HepG2 (cell line): ENCODE data around the gene KLF15. TPM values are rescaled to one million over a fixed set of nuclear protein-coding genes. Genes with fewer than 3 reads are reported as not detected.
A peak's percentile ranks its signal among the peaks of the same experiment; 100 is the strongest.

Experiments used
- ATAC-seq: fragments of 200-7000 bp; cut with Tn5 transposase; 3 replicates; pipeline ENCODE4 v1.9.1; 2020; ENCODE audit warnings: mild to moderate bottlenecking, moderate library complexity
- BruUV-seq: library from RNA; stranded (reverse); fragments of 400-500 nt; replicated peaks from 2 replicates; lab custom pipeline; 2021; lab: Mats Ljungman, UMichigan
- CTCF ChIA-PET: fragments of 300-600 bp; formaldehyde crosslinking; extraction: SDS; loops from one replicate; lab custom pipeline; 2021; ENCODE audit warnings: low total read pairs, inconsistent platforms, low intra/inter-chr PET ratio; lab: Yijun Ruan, JAX
- POLR2A ChIA-PET: fragments of 350-600 bp; sonication (Branson Sonifier 250); formaldehyde crosslinking; loops from one replicate; lab custom pipeline; 2020; ENCODE audit warnings: antibody characterized with exemption, inconsistent platforms; lab: Yijun Ruan, JAX
- DNase-seq: peaks from one replicate; pipeline ENCODE4 v3.0.0-alpha.2; 2015; ENCODE audit warnings: low spot score
- FAIRE-seq: peaks from 3 replicates; lab custom pipeline; 2011; peaks lifted over from hg19 to GRCh38; lab: Jason Lieb, UNC
- H2AFZ ChIP-seq: one replicate; pipeline ENCODE4 v1.6.1; 2011; ENCODE audit warnings: low read length, inconsistent platforms
- H3K27ac ChIP-seq: fragments of 300-600 bp; 3 replicates; pipeline ENCODE4 v1.8.0; 2011; ENCODE audit warnings: mixed run types, mild to moderate bottlenecking, mixed read lengths, low read length, inconsistent platforms; ENCODE audit not compliant: insufficient read depth; ENCODE audit errors: extremely low read length
- H3K27me3 ChIP-seq, 2 experiments: fragments of 200-600 bp in 1 of 2; 2 replicates in 1 of 2; 3 replicates in 1 of 2; pipeline versions ENCODE4 v1.6.0 to v1.8.0; 2011; ENCODE audit warnings: low read length in 2 of 2, mild to moderate bottlenecking in 2 of 2, moderate library complexity in 2 of 2, inconsistent platforms in 1 of 2; ENCODE audit not compliant: insufficient read depth in 2 of 2, control insufficient read depth in 1 of 2
- H3K36me3 ChIP-seq, 2 experiments: fragments of 200-600 bp in 1 of 2; replicated peaks in 1 of 2; 2 replicates in 1 of 2; 3 replicates in 1 of 2; pipeline versions ENCODE4 v1.5.1 to v1.8.0; 2011; ENCODE audit warnings: low read length in 2 of 2, inconsistent platforms in 1 of 2; ENCODE audit not compliant: insufficient read depth in 2 of 2, control insufficient read depth in 1 of 2
- H3K4me1 ChIP-seq: 2 replicates; pipeline ENCODE4 v1.5.1; 2012; ENCODE audit warnings: low read length, inconsistent platforms; ENCODE audit not compliant: insufficient read depth
- H3K4me2 ChIP-seq: 2 replicates; pipeline ENCODE4 v1.6.0; 2011; ENCODE audit warnings: low read depth, low read length, inconsistent platforms
- H3K4me3 ChIP-seq, 3 experiments: fragments of 200-600 bp in 1 of 3; sonication (generic), shearing (Covaris generic) in 1 of 3; replicated peaks in 1 of 3; 2 replicates each; pipeline ENCODE4 v1.5.1; 2011 to 2016; ENCODE audit warnings: low read length in 3 of 3, inconsistent platforms in 2 of 3, low read depth in 2 of 3, mild to moderate bottlenecking in 2 of 3, control low read depth in 1 of 3, mixed read lengths in 1 of 3; ENCODE audit not compliant: insufficient read depth in 1 of 3
- H3K79me2 ChIP-seq: one replicate; pipeline ENCODE4 v1.6.1; 2011; ENCODE audit warnings: low read length, inconsistent platforms; ENCODE audit not compliant: insufficient read depth
- H3K9ac ChIP-seq: 2 replicates; pipeline ENCODE4 v1.6.0; 2011; ENCODE audit warnings: mild to moderate bottlenecking, low read depth, low read length, inconsistent platforms; ENCODE audit not compliant: insufficient read depth
- H3K9me3 ChIP-seq: 2 replicates; pipeline ENCODE4 v1.5.1; 2012; ENCODE audit warnings: mild to moderate bottlenecking, low read length
- H4K20me1 ChIP-seq: 2 replicates; pipeline ENCODE4 v1.6.0; 2011; ENCODE audit warnings: inconsistent platforms, mild to moderate bottlenecking, low read length, moderate library complexity; ENCODE audit not compliant: insufficient read depth
- ETV6 ChIP-seq: sonication (generic); formaldehyde crosslinking; conservative IDR thresholded peaks from 2 replicates; pipeline ENCODE4 v1.4.0; 2020; ENCODE audit warnings: missing genetic modification reagents
- HNF4G ChIP-seq, 2 experiments: sonication (generic) in 1 of 2; formaldehyde crosslinking in 1 of 2; IDR thresholded peaks; 2 replicates each; pipeline versions ENCODE4 v1.4.0 to v1.6.1; 2011 to 2020; ENCODE audit warnings: borderline replicate concordance in 2 of 2, low read depth in 2 of 2, mild to moderate bottlenecking in 2 of 2, low read length in 1 of 2, missing genetic modification reagents in 1 of 2, moderate library complexity in 1 of 2
- LCORL ChIP-seq, 2 experiments: fragments of 450-650 bp in 1 of 2; sonication (generic) in 1 of 2; formaldehyde crosslinking in 1 of 2; IDR thresholded peaks; 2 replicates each; pipeline versions ENCODE4 v1.5.0 to v1.6.1; 2017 to 2020; ENCODE audit warnings: antibody characterized with exemption in 1 of 2, missing genetic modification reagents in 1 of 2
- MAFK ChIP-seq, 2 experiments: IDR thresholded peaks in 1 of 2; conservative IDR thresholded peaks in 1 of 2; 2 replicates each; pipeline ENCODE4 v1.6.1; 2011; ENCODE audit warnings: improper control_type of control experiment in 2 of 2, low read length in 2 of 2
- MED1 ChIP-seq: sonication (generic); formaldehyde crosslinking; IDR thresholded peaks from 2 replicates; pipeline ENCODE4 v1.4.0; 2020; ENCODE audit warnings: missing genetic modification reagents
- MXI1 ChIP-seq: IDR thresholded peaks from 3 replicates; pipeline ENCODE4 v1.6.1; 2012; ENCODE audit warnings: low read depth, low read length, inconsistent platforms, borderline replicate concordance
- NCOR1 ChIP-seq: fragments of 200-600 bp; sonication (generic); IDR thresholded peaks from 2 replicates; pipeline ENCODE4 v1.7.0; 2017; ENCODE audit warnings: antibody characterized with exemption, low read length, borderline replicate concordance
- NR2C2 ChIP-seq: sonication (generic); formaldehyde crosslinking; IDR thresholded peaks from 2 replicates; pipeline ENCODE4 v1.4.0; 2020; ENCODE audit warnings: missing genetic modification reagents, mild to moderate bottlenecking, moderate library complexity, borderline replicate concordance
- ONECUT2 ChIP-seq: sonication (generic); formaldehyde crosslinking; IDR thresholded peaks from 2 replicates; pipeline ENCODE4 v1.4.0; 2020; ENCODE audit warnings: missing genetic modification reagents
- PHF8 ChIP-seq: sonication (generic); formaldehyde crosslinking; IDR thresholded peaks from 2 replicates; pipeline ENCODE4 v1.5.0; 2020; ENCODE audit warnings: missing genetic modification reagents
- RARA ChIP-seq: IDR thresholded peaks from 2 replicates; pipeline ENCODE4 v1.6.1; 2016; ENCODE audit warnings: missing genetic modification reagents, missing compliant biosample characterization
- SRSF1 ChIP-seq: fragments of 200-400 bp; formaldehyde crosslinking; optimal IDR thresholded peaks from 2 replicates; pipeline ENCODE3; 2017; ENCODE audit warnings: mild to moderate bottlenecking, low read depth, low read length, moderate library complexity
- TBX2 ChIP-seq: sonication (generic); formaldehyde crosslinking; IDR thresholded peaks from 2 replicates; pipeline ENCODE4 v1.5.0; 2020; ENCODE audit warnings: missing genetic modification reagents, mild to moderate bottlenecking, borderline replicate concordance
- TCF7 ChIP-seq: sonication (generic); IDR thresholded peaks from 2 replicates; pipeline ENCODE4 v1.6.1; 2016; ENCODE audit warnings: antibody characterized with exemption, low read depth
- ZNF563 ChIP-seq: sonication (generic); formaldehyde crosslinking; IDR thresholded peaks from 2 replicates; pipeline ENCODE4 v1.8.0; 2022; ENCODE audit warnings: mild to moderate bottlenecking, moderate library complexity, missing genetic modification reagents
- ZNF570 ChIP-seq: sonication (generic); formaldehyde crosslinking; IDR thresholded peaks from 2 replicates; pipeline ENCODE4 v1.4.0; 2020; ENCODE audit warnings: mild to moderate bottlenecking, missing genetic modification reagents, borderline replicate concordance
- WGBS: methylation state at CpG from one replicate; pipeline ENCODE4 v1.1.6; 2017; ENCODE audit warnings: low lambda C conversion rate; 5-methylcytosine and 5-hydroxymethylcytosine counted together
- in situ Hi-C: cut with HindIII; loops from 2 replicates; pipeline ENCODE4 v1.10.0; 2017; ENCODE audit warnings: low pct_unique_long_range_greater_than_20kb; ENCODE audit not compliant: extremely low pct_ligation_motif_present
- intact Hi-C: fragments of 100-400 bp; cut with micrococcal nuclease; formaldehyde crosslinking; loops from one replicate; pipeline ENCODE4 v1.10.0; 2022; ENCODE audit not compliant: unreplicated experiment
- polyA plus RNA-seq, 8 experiments: library from polyadenylated mRNA; depleted of rRNA in 3 of 8; stranded (reverse) in 7 of 8; unstranded in 1 of 8; fragments of >200 nt; fragmentation: Illumina TruSeq in 4 of 8; extraction: Trizol in 4 of 8; gene quantifications; 2 replicates each; pipeline versions ENCODE4 v1.2.1 to v1.2.3, GENCODE V29; 2011 to 2016; ENCODE audit warnings: low read depth in 4 of 8, missing spikeins in 1 of 8, mixed read lengths in 1 of 8; ENCODE audit not compliant: insufficient read depth in 1 of 8
- total RNA-seq, 5 experiments: library from RNA; depleted of rRNA; stranded (reverse); fragments of >200 nt; fragmentation: Illumina TruSeq; extraction: Trizol; gene quantifications; 2 replicates each; pipeline ENCODE4 v1.2.3, GENCODE V29; 2016; ENCODE audit warnings: low read depth in 1 of 5
- TF ChIP-seq, protein P1 (sequence below): sonication (generic); formaldehyde crosslinking; IDR thresholded peaks from 2 replicates; pipeline ENCODE4 v1.9.0; 2022; ENCODE audit warnings: low read depth, missing genetic modification reagents
- TF ChIP-seq, protein P2 (sequence below): sonication (generic); formaldehyde crosslinking; IDR thresholded peaks from 2 replicates; pipeline ENCODE4 v1.8.0; 2022; ENCODE audit warnings: missing genetic modification reagents, mild to moderate bottlenecking, inconsistent platforms, borderline replicate concordance

KLF15 gene
- total and polyA plus RNA-seq, 2 of the 13 experiments (the other 11 are each of a cell fraction or from before 2014, with no cell fraction given), result 7.1 to 7.8 TPM

DNA sequence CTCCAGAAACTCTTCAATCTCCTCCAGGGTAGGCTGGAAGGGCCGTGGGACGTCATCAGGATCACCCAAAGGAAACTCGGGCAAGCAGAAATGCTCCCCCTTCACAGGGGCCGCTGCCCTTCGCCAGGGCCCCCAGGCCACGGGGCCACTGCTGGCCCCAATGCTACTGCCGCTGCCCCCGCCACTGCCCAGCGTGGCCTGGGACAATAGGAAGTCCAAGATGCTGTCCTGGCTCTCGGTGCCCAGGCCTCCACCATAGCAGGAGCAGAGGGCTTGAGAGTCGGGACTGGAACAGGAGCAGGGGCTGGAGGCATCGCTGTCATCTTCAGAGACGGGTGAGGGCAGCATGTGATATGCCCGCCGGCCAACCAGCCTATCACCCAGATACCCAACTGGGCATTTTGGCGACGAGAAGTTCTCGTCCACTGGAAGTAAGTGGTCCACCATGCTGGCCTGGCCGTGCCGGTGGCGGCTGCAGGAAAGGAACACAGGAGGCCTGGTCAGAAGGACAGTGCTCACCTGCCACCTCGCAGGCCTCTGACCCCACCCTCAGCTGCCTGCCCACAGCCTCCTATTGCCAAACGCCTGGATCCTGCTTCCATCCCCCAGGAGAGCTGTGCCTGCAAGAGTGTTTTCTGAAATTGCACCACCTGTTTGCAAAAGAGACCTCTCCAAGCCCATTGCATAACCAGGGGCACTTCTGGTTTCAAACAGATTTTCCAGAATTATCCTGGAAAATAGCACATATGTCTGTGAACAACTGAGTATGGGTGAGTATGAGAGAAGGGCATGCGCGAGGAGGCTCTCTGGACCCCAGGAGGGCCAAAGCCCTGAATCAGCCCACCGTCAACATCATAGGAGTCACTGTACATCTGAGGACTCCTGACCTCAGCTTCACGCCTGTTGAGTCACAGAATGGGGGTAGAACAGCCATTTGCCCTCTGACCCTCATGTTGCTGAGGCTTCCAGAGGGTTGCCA, 4.4 kb downstream of the KLF15 start:
- Histone ChIP-seq H3K9ac (no peak overlapping the region), H3K27me3 (no peaks in the 10 kb centered on the region), H3K79me2 (no peaks in the 10 kb centered on the region), H3K36me3 (peaks cover 0 to 1% of the 10 kb centered on the region in 2 experiments; a peak in 2 of 5 replicates), H3K9me3 (no peaks in the 10 kb centered on the region), H4K20me1 (no peaks in the 10 kb centered on the region), H3K27ac (peak overlapping the region; percentile 75), H3K4me3 (no peak overlapping the region; a peak in 1 of 6 replicates), H2AFZ (no peak overlapping the region), H3K4me1 (peaks cover 57% of the 10 kb centered on the region), H3K4me2 (peak overlapping the region; percentile 50)
- no TSS peak for BruUV-seq
- 47% methylated on average over 9 of the region's 27 CpGs for WGBS
- DNase-seq (peak; percentile 67), ATAC-seq (peak; percentile 7; the same call in 1 of the 3 replicates), FAIRE-seq (peak; percentile 70)
- CTCF ChIA-PET, result no interaction called here
- in situ Hi-C loops, result loop anchor here (25.0 kb wide), 1 partner anchor 215 kb away; no protein-coding TSS in a partner anchor
- intact Hi-C loops, result no loop called here
- POLR2A ChIA-PET, result interaction anchor here (1.3 kb wide), 1 partner anchor 11 kb away, joined by 3 read pairs; no protein-coding TSS in a partner anchor
- TF ChIP-seq TBX2, result peak; percentile 9; the same call in 1 of the 2 replicates
- TF ChIP-seq MED1 (CRISPR knock-in tag), result 0 out of 2 replicates have a peak, but pooled peaks have one; percentile 25
- peak; percentile 88 for TF ChIP-seq NR2C2 (CRISPR knock-in tag)
- no peak for TF ChIP-seq ONECUT2
- peak; percentile 80 for TF ChIP-seq RARA (CRISPR knock-in tag)
- TF ChIP-seq, protein P1, sequence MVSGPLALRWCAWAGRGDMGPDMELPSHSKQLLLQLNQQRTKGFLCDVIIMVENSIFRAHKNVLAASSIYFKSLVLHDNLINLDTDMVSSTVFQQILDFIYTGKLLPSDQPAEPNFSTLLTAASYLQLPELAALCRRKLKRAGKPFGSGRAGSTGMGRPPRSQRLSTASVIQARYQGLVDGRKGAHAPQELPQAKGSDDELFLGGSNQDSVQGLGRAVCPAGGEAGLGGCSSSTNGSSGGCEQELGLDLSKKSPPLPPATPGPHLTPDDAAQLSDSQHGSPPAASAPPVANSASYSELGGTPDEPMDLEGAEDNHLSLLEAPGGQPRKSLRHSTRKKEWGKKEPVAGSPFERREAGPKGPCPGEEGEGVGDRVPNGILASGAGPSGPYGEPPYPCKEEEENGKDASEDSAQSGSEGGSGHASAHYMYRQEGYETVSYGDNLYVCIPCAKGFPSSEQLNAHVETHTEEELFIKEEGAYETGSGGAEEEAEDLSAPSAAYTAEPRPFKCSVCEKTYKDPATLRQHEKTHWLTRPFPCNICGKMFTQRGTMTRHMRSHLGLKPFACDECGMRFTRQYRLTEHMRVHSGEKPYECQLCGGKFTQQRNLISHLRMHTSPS (CRISPR knock-in tag), result peak; percentile 57; the same call in 1 of the 2 replicates
- TF ChIP-seq HNF4G (IDR thresholded peaks at IDR 0.05; ENCODE audit: borderline replicate concordance, low read depth, low read length), result peak; percentile 45; the same call in 1 of the 2 replicates
- no peak for TF ChIP-seq HNF4G (CRISPR knock-in tag; IDR thresholded peaks at IDR 0.05; ENCODE audit: borderline replicate concordance, low read depth)
- 0 out of 2 replicates have a peak, but pooled peaks have one; percentile 34 for TF ChIP-seq ZNF563 (CRISPR knock-in tag)
- TF ChIP-seq SRSF1, result no peak
- TF ChIP-seq MAFK (conservative IDR thresholded peaks at IDR 0.05 in 1 of 2, IDR thresholded peaks at IDR 0.05 in 1 of 2; ENCODE audit: low read length in 2 of 2), result 0 out of 4 replicates have a peak, but pooled peaks have one; percentile 9 to 33
- 0 out of 3 replicates have a peak, but pooled peaks have one; percentile 18 for TF ChIP-seq MXI1
- TF ChIP-seq LCORL (IDR thresholded peaks at IDR 0.05), result no peak
- peak; percentile 80 for TF ChIP-seq LCORL (CRISPR knock-in tag; IDR thresholded peaks at IDR 0.05)
- no peak for TF ChIP-seq ZNF570 (CRISPR knock-in tag)
- no peak for TF ChIP-seq ETV6
- TF ChIP-seq, protein P2, sequence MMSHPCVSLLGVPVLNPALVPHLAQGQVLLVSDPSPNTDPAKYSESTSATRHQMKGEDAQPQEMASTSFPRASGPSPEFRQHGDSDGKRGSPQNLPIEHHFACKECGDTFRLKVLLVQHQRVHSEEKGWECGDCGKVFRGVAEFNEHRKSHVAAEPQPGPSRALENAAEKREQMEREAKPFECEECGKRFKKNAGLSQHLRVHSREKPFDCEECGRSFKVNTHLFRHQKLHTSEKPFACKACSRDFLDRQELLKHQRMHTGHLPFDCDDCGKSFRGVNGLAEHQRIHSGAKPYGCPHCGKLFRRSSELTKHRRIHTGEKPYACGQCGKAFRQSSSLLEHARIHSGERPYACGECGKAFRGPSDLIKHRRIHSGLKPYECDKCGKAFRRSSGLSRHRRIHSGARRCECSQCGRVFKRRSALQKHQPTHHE (CRISPR knock-in tag), result no peak
- no peak; the same call in 1 of the 2 replicates for TF ChIP-seq PHF8 (CRISPR knock-in tag)
- TF ChIP-seq NCOR1, result 0 out of 2 replicates have a peak, but pooled peaks have one; percentile 31
- TF ChIP-seq TCF7, result no peak
